SH-SY5Y (cell line): Measurements from ENCODE around the gene SLC37A2.

Source experiments
- GATA2 ChIP-seq: IDR thresholded peaks from 2 replicates; pipeline ENCODE4 v1.6.1; 2011; ENCODE audit warnings: mild to moderate bottlenecking, low read depth, low read length
- GATA3 ChIP-seq: IDR thresholded peaks from 2 replicates; pipeline ENCODE4 v1.6.1; 2011; ENCODE audit warnings: low read depth, mild to moderate bottlenecking, low read length, moderate library complexity

Gene SLC37A2

DNA sequence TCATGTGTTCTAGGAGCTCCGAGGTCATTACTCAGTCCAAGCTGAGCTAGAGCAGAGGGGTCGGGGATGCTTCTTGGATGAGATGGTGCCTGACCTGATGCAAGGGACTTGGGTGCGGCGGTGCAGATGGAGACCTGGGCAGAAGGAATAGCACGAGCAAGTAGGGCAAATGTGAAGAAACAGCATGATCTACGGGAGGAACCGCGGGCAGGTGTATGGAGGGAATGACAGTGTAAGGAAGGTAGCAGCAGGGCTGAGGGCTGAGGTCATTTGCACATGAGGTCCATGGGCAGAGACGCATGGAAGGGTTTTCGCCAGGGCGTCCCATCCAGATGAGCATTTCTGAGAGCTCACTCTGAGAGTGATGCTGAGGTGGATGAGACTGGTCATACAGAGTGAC, 14.9 kb downstream of the SLC37A2 start:
- TF ChIP-seq GATA2 = no peak

DNA sequence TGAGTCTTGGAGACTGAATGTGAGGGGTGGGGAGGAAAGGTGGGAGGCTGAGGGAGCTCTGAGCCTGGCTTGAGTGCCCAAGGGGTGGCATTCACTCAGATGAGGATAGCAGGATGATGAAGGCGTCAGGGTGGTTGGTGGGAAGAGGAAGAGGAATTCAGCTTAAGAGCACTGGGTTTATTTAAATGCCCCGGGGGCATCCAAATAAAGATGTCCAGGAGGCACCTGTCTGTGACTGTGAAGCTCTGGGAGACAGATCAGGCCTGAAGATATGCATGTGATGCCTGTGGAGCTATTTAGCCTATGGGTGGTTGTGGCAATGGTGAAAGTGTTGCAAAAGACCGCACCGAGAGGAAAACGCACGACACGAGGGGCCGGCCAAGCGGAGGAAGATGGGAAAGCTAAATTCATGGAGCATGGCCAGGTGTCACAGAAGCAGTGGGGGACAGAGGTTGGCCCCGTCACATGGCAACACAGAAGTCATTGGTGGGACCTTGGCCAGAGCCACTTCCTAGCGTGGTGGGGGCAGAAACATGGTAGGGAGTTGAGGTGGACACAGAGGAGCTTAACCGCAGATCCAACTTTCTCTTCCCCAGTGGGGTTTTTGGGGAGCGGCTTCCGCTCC, 15.5 kb downstream of the SLC37A2 start:
- no peak for TF ChIP-seq GATA2
- TF ChIP-seq GATA3 = no peak

DNA sequence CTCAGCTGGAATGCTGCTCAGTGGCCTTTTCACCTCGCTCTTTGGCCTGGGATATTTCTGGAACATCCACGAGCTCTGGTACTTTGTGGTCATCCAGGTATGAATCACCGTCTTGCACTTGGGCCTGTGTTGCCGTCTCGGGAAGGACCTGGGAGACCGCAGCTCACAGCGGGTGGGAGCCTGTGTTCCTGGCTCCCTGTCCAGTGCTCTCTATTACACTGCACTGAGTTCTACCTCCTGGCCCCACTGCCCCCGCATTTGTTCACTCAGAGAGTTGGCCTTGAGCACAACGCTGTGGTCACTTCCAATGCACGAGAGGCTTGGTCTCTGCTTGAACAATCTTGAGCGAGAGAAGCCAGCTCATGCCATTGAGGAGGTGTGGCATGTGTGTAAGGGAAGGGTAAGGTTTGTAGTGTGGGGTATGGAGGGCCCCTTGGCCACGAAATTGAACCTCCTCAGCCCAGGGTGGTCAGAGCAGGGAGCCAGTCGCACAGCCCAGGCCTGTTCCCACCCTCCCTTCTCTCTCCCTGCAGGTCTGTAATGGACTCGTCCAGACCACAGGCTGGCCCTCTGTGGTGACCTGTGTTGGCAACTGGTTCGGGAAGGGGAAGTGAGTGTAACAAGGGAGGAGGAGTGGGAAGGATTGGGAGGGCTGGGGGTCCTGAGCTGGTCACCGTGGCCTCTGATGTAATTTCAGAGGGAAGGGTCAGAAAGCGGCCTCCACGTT, 16.2 kb downstream of the SLC37A2 start:
- TF ChIP-seq GATA3 (no peak), GATA2 (no peak)

DNA sequence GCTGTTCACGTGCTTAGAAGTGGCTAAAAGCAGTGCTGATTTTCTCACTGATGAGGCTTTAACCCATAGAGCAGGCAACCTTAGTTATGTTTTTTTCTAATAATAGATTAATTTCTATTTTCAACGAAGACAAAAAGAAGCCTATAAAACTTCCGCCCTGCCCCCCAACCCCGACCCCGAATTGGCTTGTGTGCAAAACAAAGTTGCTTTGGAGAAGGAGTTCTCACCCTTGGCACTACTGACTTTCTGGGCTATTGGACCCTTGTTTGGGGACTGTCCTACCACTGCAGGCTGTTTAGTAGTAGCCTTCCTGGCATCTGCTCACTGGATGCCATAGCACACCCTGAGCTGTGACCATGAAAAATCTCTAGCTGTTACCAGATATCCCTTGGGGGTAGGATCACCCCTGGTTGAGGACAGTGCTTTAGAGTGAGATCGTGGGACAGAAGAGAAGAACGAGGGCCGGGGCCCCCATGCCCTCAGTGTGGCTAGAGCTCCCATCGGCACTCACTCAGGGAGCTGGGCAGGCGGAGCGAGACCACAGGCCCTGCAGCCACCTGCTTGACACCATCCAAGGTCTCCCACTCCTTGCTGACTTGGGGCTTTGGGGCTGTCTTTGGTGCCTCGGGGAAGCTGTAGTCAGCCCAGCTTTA, 16.9 kb downstream of the SLC37A2 start:
- TF ChIP-seq GATA3 (no peak), GATA2 (no peak)

DNA sequence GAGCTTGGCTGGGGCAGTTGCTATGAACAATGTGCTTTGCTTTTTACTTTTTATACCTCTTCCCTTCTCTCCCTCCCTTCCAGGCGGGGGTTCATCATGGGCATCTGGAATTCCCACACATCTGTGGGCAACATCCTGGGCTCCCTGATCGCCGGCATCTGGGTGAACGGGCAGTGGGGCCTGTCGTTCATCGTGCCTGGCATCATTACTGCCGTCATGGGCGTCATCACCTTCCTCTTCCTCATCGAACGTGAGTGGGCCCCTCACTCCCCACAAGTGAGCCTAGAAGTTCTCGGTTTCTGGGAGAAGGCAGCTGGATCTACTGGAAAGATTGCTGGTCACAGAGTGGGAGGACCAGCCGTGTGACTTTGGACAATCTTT, 17.4 kb downstream of the SLC37A2 start:
- TF ChIP-seq GATA2 (no peak), GATA3 (no peak)

DNA sequence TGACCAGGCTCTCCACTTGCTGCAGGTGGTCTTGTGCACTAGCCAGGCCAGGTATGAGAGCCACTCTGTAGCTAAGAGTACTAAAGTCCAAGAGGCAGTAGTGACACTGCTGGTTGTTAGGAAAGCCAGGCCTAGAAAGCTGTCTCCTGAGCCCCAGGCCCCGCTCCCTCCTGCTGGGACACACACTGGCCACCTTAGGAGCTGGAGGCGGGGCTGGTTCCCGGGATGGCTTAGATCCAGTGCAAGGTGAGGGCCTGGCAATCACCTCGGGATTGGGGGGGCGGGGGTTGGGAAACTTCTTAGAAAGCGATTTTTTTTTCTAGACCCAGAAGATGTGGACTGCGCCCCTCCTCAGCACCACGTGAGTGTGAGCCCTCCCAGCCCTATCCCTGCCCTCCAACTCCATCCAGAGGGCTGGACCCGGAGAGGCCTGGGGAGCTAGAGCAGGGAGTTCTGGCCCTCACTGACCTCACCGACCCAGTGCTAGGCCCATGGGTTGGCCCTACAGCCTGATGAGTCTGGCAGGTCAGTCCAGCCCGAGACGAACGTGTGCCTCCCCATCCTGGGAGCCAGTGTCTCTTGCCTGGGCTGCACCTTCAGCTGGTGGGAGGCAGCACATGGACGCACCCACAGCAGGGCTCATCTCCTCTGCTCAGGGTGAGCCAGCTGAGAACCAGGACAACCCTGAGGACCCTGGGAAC, 18.1 kb downstream of the SLC37A2 start:
- no peak for TF ChIP-seq GATA2
- TF ChIP-seq GATA3 = no peak

DNA sequence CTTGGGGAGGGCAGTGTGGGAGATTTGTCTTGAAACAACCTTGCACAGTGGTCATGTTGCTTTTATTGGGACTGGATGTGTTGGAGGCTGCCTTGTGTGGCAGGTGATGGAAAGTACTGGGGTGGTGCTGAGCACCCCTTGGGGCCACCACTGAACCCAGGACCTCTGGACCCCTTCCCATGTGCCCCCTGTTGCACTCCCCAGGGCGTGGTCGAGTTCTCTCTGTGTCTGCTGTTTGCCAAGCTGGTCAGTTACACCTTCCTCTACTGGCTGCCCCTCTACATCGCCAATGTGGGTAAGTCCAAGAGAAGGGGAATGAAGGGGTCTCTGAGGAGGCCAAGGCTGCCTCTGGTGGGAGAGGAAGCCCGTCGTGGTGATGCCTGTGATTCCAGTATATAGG, 18.9 kb downstream of the SLC37A2 start:
- TF ChIP-seq GATA2 = no peak
- TF ChIP-seq GATA3 = no peak

DNA sequence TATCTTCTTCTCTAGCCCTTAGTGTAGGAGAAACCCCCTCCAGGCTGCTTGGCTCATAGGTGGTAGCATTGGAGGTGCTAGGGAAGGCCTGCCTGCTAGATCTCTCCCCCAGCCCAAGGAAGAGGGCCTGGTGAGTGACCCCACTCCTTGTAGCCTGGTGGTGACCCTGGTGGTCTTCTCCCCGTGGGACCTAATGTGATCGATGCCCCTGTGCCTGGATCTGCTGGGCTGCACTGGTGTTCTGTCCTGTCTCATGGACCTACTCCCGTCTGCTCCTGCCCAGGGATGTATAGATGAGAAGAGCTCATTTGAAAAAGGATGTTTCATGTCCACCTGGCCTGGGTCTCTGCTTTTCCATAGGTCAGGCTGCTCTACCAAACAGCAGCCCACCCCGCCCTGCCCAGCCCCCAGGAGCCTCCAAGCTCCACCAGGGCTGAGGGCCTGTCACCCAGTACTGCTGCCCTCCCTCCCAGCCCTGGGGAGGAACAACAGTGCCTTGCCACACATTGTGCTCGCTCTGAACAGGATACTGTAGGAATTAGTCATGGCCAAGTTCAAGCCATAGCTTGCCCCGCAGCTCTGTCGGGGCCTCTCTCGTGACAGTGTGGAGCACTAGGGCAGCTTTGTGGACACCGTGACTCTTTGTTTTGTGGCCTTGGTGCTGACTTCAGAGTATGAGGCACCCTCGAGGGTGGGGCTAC, 19.7 kb downstream of the SLC37A2 start:
- TF ChIP-seq GATA2 (no peak), GATA3 (no peak)

DNA sequence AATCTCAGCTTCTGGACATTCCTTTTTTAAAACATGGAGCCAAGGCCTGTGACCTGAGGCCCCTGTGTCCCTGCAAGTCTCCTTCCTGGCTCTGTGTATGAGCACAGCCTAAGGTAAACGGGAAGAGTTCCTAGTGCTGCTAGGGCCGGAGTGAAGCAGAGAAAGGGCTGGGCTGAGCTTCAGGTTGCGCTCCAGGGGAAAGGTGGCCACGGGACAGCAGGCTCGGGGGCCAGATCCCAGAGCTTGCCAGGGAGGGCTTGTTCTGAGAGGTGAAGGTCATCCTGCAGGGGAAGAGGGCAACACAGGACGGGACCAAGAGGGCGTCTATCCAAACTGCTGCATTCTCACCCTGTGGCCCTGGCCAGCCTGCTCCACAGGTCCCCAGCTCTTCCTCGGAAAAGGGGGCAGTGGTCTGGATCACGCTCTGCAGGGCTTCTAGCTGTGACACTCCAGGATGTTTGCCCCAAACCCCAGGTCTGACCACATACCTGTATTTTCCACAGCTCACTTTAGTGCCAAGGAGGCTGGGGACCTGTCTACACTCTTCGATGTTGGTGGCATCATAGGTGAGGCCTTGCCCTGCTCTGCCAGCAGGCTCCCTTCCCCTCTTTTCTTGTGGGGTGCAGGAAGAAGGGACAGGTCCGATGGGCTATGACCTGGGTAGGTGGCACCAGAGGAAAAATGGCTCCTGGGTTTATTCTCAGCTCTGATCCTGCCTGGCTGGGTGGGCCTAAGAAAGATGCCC, 20.4 kb downstream of the SLC37A2 start:
- TF ChIP-seq GATA3 = no peak

DNA sequence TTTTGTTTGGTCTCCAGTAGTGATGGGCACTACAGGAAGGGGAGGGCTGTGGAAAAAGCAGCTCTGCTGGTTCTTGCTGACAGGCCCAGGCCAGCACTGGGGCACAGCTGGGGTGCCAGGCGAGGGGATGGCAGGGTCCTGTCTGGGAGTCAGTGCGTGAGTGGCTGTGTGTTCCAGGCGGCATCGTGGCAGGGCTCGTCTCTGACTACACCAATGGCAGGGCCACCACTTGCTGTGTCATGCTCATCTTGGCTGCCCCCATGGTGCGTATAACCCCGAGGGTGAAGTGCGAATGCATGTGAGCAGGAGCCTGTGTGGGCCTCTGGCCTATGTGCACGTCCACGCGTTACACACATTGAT, 20.9 kb downstream of the SLC37A2 start:
- TF ChIP-seq GATA3 (no peak), GATA2 (no peak)

DNA sequence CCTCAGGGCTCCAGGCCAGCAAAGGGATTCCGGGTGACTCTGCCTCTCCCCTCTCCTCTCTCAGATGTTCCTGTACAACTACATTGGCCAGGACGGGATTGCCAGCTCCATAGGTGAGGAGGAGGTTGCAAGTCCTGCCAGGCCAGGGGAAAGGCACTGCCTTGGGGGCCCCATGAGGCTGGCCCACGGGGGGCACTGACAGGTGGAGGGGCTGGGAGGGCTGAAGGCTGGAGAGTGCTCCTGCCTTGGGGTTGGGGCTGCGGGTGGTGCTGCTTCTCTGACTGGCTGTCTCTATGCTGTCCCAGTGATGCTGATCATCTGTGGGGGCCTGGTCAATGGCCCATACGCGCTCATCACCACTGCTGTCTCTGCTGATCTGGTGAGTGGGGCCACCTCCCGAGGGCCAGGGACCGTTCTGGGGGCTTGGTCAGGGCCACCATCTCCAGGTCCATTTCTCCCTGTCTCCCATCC, 21.7 kb downstream of the SLC37A2 start:
- no peak for TF ChIP-seq GATA2
- TF ChIP-seq GATA3 = no peak

DNA sequence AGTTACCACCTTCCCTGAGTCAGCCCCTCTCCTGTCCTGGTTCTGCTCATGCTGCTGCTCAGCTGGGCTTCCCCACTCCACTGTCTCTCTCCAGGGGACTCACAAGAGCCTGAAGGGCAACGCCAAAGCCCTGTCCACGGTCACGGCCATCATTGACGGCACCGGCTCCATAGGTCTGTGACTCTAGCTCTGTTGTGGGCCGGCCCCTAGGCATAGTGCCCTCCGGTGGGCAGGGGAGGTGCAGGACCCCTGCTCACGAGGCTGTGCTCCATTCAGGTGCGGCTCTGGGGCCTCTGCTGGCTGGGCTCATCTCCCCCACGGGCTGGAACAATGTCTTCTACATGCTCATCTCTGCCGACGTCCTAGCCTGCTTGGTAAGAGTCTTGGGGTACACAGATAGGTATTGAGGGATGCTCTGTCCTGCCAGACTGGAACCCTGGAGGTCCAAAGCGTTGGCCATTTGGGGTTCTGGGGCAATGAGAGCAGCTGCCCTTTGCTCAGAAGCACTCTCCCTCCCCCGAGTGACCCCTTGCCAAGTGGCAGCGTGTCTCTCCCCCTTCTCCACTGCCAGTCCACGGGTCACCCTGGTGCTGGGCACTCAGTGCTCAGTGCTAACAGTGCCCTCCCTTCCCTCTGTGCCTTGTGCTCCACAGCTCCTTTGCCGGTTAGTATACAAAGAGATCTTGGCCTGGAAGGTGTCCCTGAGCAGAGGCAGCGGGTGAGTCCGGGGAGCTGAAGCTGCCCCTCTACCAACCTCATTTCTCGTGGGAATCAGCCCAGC, 22.4 kb downstream of the SLC37A2 start:
- TF ChIP-seq GATA3 (no peak), GATA2 (no peak)

DNA sequence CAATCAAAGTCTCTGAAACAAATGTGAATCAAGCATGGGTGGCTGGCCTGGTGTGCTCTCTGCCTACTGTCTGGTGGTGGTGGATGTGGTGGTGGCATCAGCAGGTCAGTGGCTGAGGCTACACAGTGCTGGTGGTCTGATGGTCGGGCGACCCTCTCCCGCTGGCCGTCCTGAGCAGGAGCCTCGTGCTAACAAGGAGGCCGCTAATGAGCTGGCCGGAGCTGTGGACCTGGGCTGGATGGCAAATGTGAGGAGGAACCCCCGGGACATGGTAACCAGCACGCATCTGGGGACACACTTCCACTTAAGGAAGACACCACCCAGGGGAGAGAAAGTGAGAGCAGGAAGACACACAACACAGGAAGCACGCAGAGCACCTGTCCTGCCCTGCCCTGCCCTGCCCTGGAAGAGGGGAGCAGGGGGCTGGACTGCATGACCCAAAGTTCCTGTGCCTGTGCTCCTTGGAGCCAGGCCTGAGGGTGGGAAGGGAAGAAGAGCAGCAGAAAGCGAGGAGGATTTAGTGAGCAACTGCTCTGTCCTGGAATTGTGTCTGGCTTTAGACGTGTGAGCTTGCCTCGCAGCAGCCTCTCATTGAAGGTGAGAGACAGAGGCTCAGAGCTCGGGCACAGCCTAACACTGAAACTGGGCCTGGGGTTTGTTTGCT, 23.7 kb downstream of the SLC37A2 start:
- TF ChIP-seq GATA2 (no peak), GATA3 (no peak)
